Transverse colon (tissue), 4 donors: ENCODE results near the gene PHETA2. TPM values are rescaled to one million over a fixed set of nuclear protein-coding genes. Genes with fewer than 3 reads are reported as not detected.
A peak's percentile ranks its signal among the peaks of the same experiment; 100 is the strongest.

Experiments used
- DNase-seq: peaks from one replicate; pipeline ENCODE4 v3.0.0-alpha.2; 2019
- H3K27ac ChIP-seq, 4 donors: fragments of 200-600 bp; sonication (generic); 2 replicates each; pipeline ENCODE4 v1.5.1; 2016 to 2018; ENCODE audit warnings: inconsistent platforms in 4 of 4
- H3K27me3 ChIP-seq: fragments of 200-600 bp; sonication (generic); 2 replicates; pipeline ENCODE4 v1.5.1; 2017; ENCODE audit warnings: inconsistent platforms
- H3K36me3 ChIP-seq, 4 donors: fragments of 200-600 bp; sonication (generic); 2 replicates each; pipeline ENCODE4 v1.5.1; 2017 to 2019; ENCODE audit warnings: inconsistent platforms in 4 of 4
- H3K4me1 ChIP-seq, 4 donors: fragments of 200-600 bp; sonication (generic); 2 replicates each; pipeline ENCODE4 v1.5.1; 2017 to 2020; ENCODE audit warnings: inconsistent platforms in 4 of 4
- H3K4me3 ChIP-seq, 4 donors: fragments of 200-600 bp; sonication (generic); 1 replicate in 1 of 4; 2 replicates in 3 of 4; pipeline versions ENCODE4 v1.5.1 to v1.6.1; 2017 to 2019; ENCODE audit warnings: inconsistent platforms in 4 of 4
- H3K9me3 ChIP-seq, 2 donors: fragments of 200-600 bp; sonication (generic); 2 replicates each; pipeline ENCODE4 v1.5.1; 2017 to 2019; ENCODE audit warnings: inconsistent platforms in 2 of 2
- EP300 ChIP-seq: sonication (generic); formaldehyde crosslinking; IDR thresholded peaks from one replicate; pipeline ENCODE4 v1.6.1; 2017; ENCODE audit warnings: antibody characterized with exemption, low read depth
- POLR2A ChIP-seq: fragments of 450-650 bp; IDR thresholded peaks from one replicate; pipeline ENCODE4 v1.6.1; 2016; ENCODE audit warnings: antibody characterized with exemption, mild to moderate bottlenecking, moderate library complexity
- POLR2AphosphoS5 ChIP-seq, 3 donors: sonication (generic); formaldehyde crosslinking; IDR thresholded peaks; one replicate each; pipeline ENCODE4 v1.6.1; 2016; ENCODE audit warnings: antibody characterized with exemption in 3 of 3
- WGBS, 2 donors: methylation state at CpG; one replicate each; pipeline ENCODE4 v1.1.5; 2018; ENCODE audit warnings: low coverage in 1 of 2; 5-methylcytosine and 5-hydroxymethylcytosine counted together
- in situ Hi-C, 4 donors: fragments of 200-750 bp; cut with MboI; loops; one replicate each; pipeline versions ENCODE4 v1.15.0 to v1.15.1; 2017; ENCODE audit warnings: low sequenced_read_pairs in 3 of 4, low pct_ligation_motif_present in 1 of 4, low pct_unique_long_range_greater_than_20kb in 1 of 4
- intact Hi-C: fragments of 100-400 bp; cut with DNase I; formaldehyde crosslinking; loops from one replicate; pipeline ENCODE4 v1.15.1; 2023; ENCODE audit warnings: low total_unique reads
- total RNA-seq, 4 donors: library from RNA; depleted of rRNA; stranded (reverse); fragments of >200 nt; gene quantifications; one replicate each; pipeline ENCODE4 v1.1.0, GENCODE V29; 2016
- TF ChIP-seq, protein P1 (sequence below), 5 experiments: fragments of 200-600 bp in 3 of 5; fragments of 450-650 bp in 2 of 5; sonication (generic) in 3 of 5; IDR thresholded peaks; 1 replicate in 2 of 5; 2 replicates in 3 of 5; pipeline ENCODE4 v1.5.1; 2016 to 2017; ENCODE audit warnings: antibody characterized with exemption in 5 of 5, inconsistent platforms in 3 of 5, mild to moderate bottlenecking in 2 of 5, moderate library complexity in 1 of 5

PHETA2 gene
- total RNA-seq, 4 donors from 2014 or later = 6.4 to 17.6 (median 12.7) TPM

DNA sequence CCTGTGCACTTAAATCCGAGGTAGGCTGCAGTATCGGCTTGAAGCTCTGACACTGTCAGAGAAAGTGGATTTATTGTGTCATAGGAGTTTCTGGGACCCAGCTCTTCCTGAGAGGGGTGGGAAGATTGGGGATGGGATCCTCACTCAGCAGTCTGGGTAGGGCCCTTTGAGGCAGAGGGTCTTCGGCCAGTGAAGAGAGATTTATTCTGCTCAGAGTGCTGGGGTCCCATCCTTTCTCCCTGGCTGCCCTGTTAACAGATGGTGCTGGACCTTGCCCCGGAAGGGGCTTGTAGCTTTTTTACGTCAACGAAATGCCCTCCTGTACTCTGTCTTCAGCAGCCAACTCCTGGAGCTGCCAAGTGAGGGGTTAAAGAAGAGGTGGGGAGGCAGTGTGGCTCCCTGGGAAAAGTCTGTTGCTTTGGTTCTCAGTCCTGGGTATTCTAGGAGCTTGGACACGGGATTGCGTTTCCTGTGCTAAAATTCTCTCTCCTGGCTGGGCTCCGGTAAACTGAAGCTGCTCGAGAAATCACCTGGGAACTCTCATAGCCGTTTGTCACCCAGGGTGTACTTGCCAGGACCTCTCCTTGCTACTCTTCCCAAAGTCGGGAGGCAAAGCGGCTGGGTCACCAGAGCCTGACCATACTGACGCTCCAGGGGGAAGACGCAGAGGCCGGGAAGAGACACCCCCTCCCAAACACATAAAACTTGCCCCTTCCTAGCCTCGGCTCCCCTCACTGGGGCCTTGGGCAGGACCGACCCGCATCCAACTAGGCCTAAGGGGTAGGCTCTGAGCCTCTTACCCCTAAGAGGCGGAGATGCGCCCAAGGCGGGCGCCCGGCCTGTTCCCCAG lies 4.6 kb downstream of the PHETA2 start:
- Histone ChIP-seq H3K27me3 (no peaks in the 10 kb centered on the region), H3K4me1 (peaks cover 25 to 49% (median 38%) of the 10 kb centered on the region in 4 donors), H3K36me3 (peaks cover 0 to 6% (median 0%) of the 10 kb centered on the region in 4 donors), H3K4me3 (peak overlapping the region; percentile 37 to 74 (median 62)), H3K9me3 (no peaks in the 10 kb centered on the region), H3K27ac (peak overlapping the region; percentile 96 to 98 (median 97))
- in situ Hi-C loops (no loop called here), intact Hi-C loops (no loop called here)
- TF ChIP-seq POLR2A (no peak), POLR2AphosphoS5 (IDR thresholded peaks at IDR 0.05) (no peak), EP300 (no peak)
- TF ChIP-seq, protein P1, sequence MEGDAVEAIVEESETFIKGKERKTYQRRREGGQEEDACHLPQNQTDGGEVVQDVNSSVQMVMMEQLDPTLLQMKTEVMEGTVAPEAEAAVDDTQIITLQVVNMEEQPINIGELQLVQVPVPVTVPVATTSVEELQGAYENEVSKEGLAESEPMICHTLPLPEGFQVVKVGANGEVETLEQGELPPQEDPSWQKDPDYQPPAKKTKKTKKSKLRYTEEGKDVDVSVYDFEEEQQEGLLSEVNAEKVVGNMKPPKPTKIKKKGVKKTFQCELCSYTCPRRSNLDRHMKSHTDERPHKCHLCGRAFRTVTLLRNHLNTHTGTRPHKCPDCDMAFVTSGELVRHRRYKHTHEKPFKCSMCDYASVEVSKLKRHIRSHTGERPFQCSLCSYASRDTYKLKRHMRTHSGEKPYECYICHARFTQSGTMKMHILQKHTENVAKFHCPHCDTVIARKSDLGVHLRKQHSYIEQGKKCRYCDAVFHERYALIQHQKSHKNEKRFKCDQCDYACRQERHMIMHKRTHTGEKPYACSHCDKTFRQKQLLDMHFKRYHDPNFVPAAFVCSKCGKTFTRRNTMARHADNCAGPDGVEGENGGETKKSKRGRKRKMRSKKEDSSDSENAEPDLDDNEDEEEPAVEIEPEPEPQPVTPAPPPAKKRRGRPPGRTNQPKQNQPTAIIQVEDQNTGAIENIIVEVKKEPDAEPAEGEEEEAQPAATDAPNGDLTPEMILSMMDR (IDR thresholded peaks at IDR 0.05) = no peak
- WGBS, 2 donors = 30 to 41% methylated on average over 4 to 19 of the region's 24 CpGs
- DNase-seq = no peak

DNA sequence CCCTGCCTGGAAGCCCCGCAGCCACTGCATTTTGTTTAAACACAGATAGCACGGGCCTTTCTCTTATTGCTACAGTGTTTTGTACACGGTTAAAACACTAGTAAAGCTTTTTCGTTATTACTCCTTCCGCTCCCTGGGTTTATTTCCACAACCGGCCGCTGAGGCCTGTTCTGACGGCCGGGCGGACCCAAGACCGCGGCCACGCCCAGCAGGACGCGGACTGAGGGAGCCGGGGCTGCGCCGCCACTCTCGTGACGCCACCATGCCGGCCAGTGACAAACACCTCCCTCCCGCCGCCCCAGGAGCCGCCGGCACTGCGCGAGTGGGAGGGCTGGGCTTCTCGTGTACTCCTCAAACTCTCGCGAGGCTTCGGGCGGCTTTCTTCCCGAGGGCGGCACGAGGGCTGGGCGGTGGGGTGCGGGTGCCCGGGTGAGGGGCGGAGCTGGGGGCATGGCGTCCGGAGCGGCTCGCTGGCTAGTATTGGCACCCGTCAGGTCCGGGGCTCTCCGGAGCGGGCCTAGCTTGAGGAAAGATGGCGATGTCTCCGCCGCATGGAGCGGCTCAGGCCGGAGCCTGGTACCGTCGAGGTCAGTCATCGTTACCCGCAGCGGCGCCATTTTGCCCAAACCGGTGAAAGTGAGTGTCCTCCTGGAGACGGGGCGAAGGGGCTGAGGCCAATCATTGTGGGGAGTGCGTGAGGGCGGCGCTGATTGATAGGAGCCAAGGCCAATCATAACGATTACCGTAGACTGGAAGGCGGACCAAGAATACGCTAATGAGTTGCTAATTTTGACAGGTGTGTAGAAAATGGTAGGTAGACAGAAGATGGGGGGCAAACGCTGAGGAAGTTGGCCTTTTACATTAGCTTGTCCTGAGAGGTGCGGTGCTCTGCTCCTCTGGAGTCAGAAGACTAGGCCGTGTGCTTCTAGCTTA lies 5.5 kb downstream of the PHETA2 start, which contains the start of gene SMDT1:
SMDT1 (plus strand) TSS at position 382 of the 933 bp plus-strand sequence; CDS start at position 451, 69 bp downstream.
- Histone ChIP-seq H3K4me3 (peak within 1 kb of the TSS; percentile 53 to 83 (median 72)), H3K4me1 (peaks cover 23 to 44% (median 33%) of the 10 kb centered on the region in 4 donors), H3K27me3 (no peaks in the 10 kb centered on the region), H3K9me3 (no peaks in the 10 kb centered on the region), H3K27ac (peak within 1 kb of the TSS; percentile 96 to 98 (median 97)), H3K36me3 (peaks cover 0 to 6% (median 0%) of the 10 kb centered on the region in 4 donors)
- in situ Hi-C loops = no loop called here
- intact Hi-C loops = no loop called here
- DNase-seq = peak; percentile 100
- TF ChIP-seq EP300 (no peak), POLR2A (peak; percentile 93), POLR2AphosphoS5 (IDR thresholded peaks at IDR 0.05) (peak; percentile 81 to 94 (median 91))
- TF ChIP-seq, protein P1 (IDR thresholded peaks at IDR 0.05) = peak in 2 of 5 experiments; percentile 5 to 17
- 0% methylated on average over 67 of the region's 71 CpGs; no CpG with 5 or more reads in 1 of the 2 donors for WGBS, 2 donors

DNA sequence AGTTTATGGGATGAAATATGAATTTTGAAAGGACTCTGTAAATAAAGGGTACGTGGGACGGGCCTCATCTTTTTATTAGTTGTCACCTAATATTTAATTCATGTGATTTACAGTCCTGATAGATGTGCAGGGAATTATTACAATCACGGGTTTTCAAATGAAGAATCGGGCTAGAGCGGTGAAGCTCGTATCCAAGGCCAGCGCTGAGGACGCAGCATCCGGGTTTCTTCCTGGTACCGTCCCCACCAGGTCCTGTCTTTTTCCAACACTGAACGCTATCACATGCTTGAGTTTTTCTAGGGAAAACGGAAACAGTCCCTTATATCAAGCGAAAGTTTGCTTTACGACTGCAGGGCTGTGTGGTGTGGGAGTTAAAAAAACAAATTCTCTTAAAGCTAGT lies 6.2 kb downstream of the PHETA2 start:
- peak overlapping the region; percentile 42 to 74 (median 62) for H3K4me3 ChIP-seq
- DNase-seq = peak; percentile 53
- H3K27me3 ChIP-seq = no peaks in the 10 kb centered on the region
- intact Hi-C loops (no loop called here), in situ Hi-C loops (no loop called here)
- WGBS, 2 donors = 1 to 2% methylated on average over 14 of the region's 14 CpGs
- H3K27ac ChIP-seq = peak overlapping the region; percentile 96 to 98 (median 97)
- no peaks in the 10 kb centered on the region for H3K9me3 ChIP-seq
- peaks cover 17 to 37% (median 26%) of the 10 kb centered on the region in 4 donors for H3K4me1 ChIP-seq
- H3K36me3 ChIP-seq = peaks cover 0 to 12% (median under 1%) of the 10 kb centered on the region in 4 donors
- TF ChIP-seq POLR2A (no peak), EP300 (no peak), POLR2AphosphoS5 (IDR thresholded peaks at IDR 0.05) (no peak)
- TF ChIP-seq, protein P1 (IDR thresholded peaks at IDR 0.05) = no peak
